GM21528 (cell line): ENCODE results near the gene CELF2.

Experiments
- ATAC-seq: cut with Tn5 transposase; IDR thresholded peaks from one replicate; pipeline ENCODE4 v1.9.1; 2021; ENCODE audit warnings: mild to moderate bottlenecking, moderate library complexity; ENCODE audit not compliant: unreplicated experiment, low FRiP score

CELF2 gene

GRCh38 chr10:11189582-11190376 lies 172.1 kb downstream of the CELF2 start:
- no peak for ATAC-seq

GRCh38 chr10:11191190-11191589 lies 173.5 kb downstream of the CELF2 start:
- ATAC-seq = no peak

DNA sequence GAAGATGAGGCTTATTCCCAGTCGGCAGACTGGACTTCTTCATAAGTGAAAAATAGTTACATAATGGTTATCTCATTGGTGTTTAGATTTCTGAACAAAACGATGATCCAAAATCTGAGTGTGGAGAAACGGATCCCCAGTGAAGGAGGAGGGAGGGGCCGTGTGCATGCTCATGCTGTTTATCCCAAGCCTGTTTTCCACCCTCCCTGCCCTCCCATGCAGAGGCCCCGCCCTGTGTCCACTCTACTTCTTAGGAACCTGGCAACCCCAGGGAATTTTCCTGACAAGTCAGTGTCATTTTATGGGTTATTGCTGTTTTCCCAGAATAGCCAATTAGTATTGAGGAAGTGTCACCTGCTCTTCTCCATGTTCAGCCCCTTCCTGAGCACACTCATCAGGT lies 174.0 kb downstream of the CELF2 start:
- no peak for ATAC-seq

- ATAC-seq = no peak
Observed at GRCh38 chr10:11192304-11193000, 174.8 kb downstream of the CELF2 start.

DNA sequence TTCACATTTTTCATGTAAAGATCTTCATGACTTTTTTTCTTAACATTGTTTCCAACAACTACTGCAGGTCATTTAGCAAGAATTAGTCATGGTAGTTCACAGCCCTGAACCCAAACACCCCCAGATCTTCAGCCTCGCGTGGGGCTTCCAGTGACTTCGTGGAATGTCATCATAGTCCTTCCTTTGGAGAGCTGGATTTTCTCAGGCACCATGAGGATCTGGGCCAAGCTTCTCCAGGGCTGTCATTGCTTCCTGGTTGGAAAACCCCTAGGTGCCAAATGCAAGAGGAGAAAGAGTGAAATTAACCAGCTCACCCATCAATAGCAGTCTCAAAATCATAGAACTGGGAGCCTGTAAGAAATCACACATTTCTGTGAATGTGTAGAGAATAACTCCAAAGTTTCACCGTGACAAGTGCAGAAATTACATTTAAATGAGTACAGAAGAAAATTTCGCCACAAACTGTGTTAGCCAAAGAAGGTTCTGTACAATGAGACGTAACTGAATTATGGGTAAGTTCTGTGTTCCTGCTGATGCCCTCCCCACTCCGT lies 175.4 kb downstream of the CELF2 start:
- ATAC-seq = no peak

- ATAC-seq = no peak
Observed at GRCh38 chr10:11194859-11195586, 177.4 kb downstream of the CELF2 start.

DNA sequence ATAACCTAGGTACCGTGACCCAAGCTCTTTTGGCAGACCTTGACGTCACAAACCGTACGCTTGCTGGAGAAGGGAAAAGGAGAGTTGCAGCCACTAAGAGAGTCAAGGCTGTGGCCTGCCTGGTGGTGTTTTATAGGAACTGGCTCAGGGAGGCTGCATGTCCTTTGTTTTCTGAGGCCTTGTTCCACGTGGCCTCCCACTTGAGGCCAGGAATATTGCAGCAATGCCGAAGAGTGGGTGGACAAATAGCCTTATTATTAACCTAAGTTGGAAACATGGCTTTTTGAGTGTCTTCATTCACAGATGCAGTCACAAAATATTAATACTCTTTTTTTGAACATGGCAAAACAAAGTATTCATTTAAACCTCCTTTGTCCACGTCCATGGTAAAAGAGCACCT lies 178.0 kb downstream of the CELF2 start:
- ATAC-seq = no peak

DNA sequence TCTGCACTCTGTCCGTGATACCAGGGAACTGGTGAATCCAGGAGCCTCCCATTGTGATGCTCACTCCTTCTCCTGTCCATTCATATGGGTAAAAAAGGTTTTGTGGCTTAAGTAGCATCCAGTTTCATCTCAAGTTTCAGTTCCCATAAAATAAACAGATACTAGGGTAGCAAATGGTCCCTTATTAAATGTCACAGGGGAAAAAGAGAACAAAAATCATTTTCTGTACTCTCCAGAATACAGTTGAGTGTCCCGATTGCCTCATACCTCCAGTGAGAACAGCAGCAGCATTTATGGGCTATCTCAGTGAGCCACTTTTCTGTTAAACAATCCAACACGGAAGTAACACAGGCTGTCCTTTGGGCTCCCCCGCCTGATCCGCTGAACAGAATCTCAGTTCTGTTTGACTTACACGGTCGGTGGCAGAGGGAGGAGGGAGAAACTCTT lies 179.6 kb downstream of the CELF2 start:
- ATAC-seq = peak; percentile 79

- no peak for ATAC-seq
Observed at GRCh38 chr10:11197878-11198277, 180.2 kb downstream of the CELF2 start.

DNA sequence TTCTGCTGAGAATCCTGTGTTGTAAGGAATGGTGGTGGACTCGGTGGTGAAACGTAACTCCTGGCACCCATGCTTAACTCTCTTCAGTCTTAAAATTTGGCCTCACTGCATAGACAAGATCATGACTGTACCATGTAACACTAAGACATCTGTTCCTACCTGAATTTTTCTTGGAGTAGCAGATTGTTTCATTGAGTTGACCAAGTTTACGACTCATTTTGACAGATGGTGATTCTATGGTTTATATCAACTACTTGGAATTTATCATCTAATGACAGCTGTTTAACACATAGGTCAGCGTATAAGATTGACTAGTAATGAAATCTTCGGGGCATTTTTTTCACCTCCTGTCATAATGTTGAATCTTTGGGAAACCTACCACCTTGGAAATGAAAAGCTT lies 184.2 kb downstream of the CELF2 start:
- ATAC-seq = no peak

DNA sequence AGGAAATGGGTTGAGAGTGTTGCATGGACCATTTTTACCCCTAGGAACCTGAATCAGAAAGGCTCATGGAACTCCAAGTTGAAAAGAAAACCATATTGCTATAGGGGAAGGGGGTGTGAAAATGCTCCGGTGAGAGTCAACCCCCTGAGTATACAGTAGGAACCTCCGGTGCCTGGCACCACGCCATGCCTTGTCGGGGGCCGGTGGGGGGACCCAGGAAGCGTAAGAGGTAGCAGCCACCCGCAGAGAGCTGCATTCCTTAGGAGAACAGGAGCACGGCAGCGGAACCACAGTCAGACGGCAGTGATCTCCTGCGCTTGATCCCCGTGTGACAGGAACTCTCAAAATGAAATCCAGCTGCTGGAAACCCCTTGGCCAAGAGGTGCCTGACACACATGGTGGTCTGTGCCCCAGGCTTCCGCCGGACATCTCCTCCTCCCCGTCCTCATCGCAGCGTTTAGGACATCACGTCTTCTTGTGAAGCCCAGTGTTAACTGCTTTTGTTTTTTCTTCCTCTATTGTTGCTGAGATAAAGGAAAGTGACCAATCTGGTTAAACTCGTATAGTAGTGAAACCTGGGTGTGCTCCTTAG lies 186.8 kb downstream of the CELF2 start:
- ATAC-seq = no peak

DNA sequence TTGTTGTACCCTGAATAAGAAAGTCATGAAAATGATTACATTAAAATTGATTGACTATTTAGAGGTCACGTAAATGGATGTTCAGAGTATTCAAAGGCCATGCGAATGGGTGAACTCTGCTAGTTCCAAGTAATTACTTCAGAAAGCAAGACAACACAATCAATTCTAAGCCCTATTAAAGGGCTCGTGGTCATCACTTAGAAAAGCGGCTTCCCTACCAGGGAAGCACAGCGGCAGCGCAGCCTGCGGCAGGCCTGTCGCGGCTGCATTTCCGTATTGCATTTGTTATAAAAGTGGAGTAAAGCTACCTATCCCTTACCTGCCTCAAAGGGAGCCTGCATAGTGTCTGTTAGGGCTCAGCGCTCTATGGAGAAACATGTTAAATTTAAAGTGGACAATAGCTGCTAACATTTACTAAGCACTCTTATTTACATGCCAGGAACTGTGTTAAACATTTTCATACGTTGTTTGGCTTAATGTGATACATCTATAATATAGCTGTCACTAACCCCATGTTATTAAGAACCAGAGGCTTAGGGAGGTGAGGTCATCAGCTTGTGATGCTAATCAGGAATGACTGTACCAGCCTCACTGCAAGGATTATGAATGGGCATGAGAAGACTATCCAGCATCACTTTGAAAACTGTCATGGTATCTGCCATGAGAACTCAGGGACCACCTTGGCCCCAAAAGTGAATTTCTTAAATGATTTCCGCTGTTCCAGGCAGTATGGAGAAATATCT lies 187.5 kb downstream of the CELF2 start:
- ATAC-seq = no peak

- ATAC-seq = no peak
Observed at GRCh38 chr10:11206676-11207559, 189.2 kb downstream of the CELF2 start.

GRCh38 chr10:11207560-11207844 lies 189.8 kb downstream of the CELF2 start:
- ATAC-seq = no peak

GRCh38 chr10:11208243-11208642 lies 190.6 kb downstream of the CELF2 start:
- ATAC-seq = no peak

DNA sequence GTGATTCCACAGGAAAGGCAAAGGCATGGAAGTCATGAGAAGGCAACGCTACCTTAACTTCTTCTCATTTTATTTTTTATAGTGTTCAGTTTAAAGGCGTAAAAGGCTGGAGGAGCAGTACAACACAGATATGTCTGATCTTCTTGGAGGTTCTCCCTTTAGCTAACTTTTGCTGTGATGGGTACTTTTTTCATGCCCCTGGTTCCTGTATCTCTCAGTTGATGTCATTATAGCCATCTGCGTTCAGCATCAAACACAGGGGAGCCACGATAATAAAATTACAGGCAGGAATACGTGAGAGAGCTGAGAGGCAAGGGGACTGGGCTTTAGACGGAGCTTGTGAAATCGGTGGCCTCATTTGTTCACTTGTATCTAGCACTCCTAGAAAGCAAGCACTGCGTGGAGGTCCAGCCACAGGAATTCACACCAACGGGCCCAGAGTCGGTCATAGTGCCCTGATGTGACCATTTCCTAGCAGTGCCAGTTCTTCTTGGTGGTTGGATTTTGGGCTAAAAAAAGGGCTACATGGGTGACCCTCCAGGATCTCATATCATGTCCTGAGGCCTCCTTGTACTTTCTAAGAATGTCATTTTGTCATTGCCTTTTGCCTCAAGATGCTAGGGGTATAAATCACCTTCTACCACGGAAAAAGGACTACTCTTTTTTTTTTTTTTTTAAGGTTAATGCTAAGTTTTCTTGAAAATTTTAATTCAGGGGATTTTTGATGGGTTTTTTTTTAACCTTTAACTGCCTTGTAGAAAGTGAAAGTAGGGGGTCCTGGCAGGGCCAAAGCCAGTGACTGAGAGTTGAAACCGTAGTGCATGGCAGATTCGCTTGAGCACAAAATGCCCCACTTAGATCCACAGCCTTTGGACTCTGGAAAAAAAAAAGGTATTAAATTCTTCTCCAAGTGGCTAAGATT lies 191.5 kb downstream of the CELF2 start:
- ATAC-seq = peak; percentile 66

GRCh38 chr10:11209830-11210181 lies 192.1 kb downstream of the CELF2 start:
- peak; percentile 37 for ATAC-seq

- no peak for ATAC-seq
Observed at GRCh38 chr10:11210211-11210922, 192.7 kb downstream of the CELF2 start.
